NT2/D1 (cell line): ENCODE results near the gene CHIC2.

Source experiments
- DNase-seq: peaks from one replicate; pipeline ENCODE4 v3.0.0-alpha.2; 2011; ENCODE audit warnings: low read depth, low spot score
- H3K27me3 ChIP-seq: 2 replicates; pipeline ENCODE4 v1.6.0; 2011; ENCODE audit warnings: mild to moderate bottlenecking; ENCODE audit not compliant: insufficient read length, insufficient read depth
- H3K36me3 ChIP-seq: 2 replicates; pipeline ENCODE4 v1.6.1; 2011; ENCODE audit warnings: mild to moderate bottlenecking, low read length, mixed read lengths; ENCODE audit not compliant: insufficient read depth, insufficient read length
- H3K4me1 ChIP-seq: 2 replicates; pipeline ENCODE4 v1.5.1; 2011; ENCODE audit not compliant: insufficient read depth, insufficient read length
- H3K4me3 ChIP-seq: 2 replicates; pipeline ENCODE4 v1.5.1; 2011; ENCODE audit warnings: low read depth; ENCODE audit not compliant: insufficient read length
- H3K9ac ChIP-seq: 2 replicates; pipeline ENCODE4 v1.6.0; 2011; ENCODE audit warnings: low read depth; ENCODE audit not compliant: insufficient read length
- H3K9me3 ChIP-seq: 2 replicates; pipeline ENCODE4 v1.5.1; 2011; ENCODE audit warnings: mild to moderate bottlenecking, low read length; ENCODE audit not compliant: insufficient read depth
- SUZ12 ChIP-seq: IDR thresholded peaks from 2 replicates; pipeline ENCODE4 v1.6.1; 2011; ENCODE audit not compliant: insufficient read length, insufficient read depth; ENCODE audit errors: extremely low read depth
- YY1 ChIP-seq: IDR thresholded peaks from 2 replicates; pipeline ENCODE4 v1.6.1; 2011; ENCODE audit not compliant: insufficient read length, insufficient read depth
- ZNF274 ChIP-seq: IDR thresholded peaks from 2 replicates; pipeline ENCODE4 v1.6.1; 2011; ENCODE audit warnings: mild to moderate bottlenecking, low read depth, low read length

The CHIC2 gene

DNA sequence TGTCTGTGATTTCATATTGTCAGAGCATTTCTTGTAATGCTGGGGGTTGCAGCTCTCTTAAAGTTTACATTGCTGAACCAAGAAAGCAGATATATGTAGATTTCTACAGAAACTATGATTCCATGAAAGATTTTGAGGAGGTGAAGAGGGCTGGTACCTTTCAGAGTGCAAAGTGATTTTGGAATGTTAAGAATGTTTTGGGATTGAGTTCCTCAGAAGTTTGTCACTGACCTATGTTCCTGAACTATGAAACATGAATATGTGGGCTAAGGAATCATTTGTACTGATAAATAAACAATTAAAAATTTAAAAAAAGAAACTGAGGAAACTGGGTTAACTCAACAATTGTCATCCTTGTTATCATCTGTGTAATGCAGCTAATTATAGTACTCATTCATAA lies 12.3 kb upstream of the CHIC2 start:
- no peak overlapping the region for H3K9ac ChIP-seq
- H3K36me3 ChIP-seq = no peaks in the 10 kb centered on the region
- no peak overlapping the region for H3K4me3 ChIP-seq
- DNase-seq = no peak
- H3K27me3 ChIP-seq = no peaks in the 10 kb centered on the region
- H3K9me3 ChIP-seq = no peaks in the 10 kb centered on the region
- TF ChIP-seq ZNF274 = no peak
- TF ChIP-seq YY1 = no peak
- TF ChIP-seq SUZ12 = no peak
- H3K4me1 ChIP-seq = no peaks in the 10 kb centered on the region

DNA sequence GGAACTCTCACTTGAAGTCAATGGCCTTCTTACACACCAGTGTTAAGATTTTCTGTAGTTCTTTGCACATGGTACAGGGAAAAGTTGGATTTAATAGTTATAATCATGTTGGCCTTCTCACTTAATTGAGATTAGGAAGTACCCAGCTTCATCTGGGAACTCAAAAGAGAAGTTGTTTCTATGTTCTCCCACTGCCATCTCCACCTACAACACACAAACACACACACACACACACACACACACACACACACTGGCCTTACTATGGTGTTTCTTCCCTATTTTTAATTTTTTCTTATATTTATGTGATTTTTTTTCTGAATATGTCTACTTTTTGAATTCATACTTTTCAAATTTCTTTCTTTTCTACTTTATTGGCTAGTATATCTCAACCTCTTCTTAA lies 10.0 kb upstream of the CHIC2 start:
- no peaks in the 10 kb centered on the region for H3K27me3 ChIP-seq
- DNase-seq = no peak
- no peak overlapping the region for H3K4me3 ChIP-seq
- no peaks in the 10 kb centered on the region for H3K9me3 ChIP-seq
- no peak for TF ChIP-seq ZNF274
- TF ChIP-seq YY1 = no peak
- no peak for TF ChIP-seq SUZ12
- H3K4me1 ChIP-seq = no peaks in the 10 kb centered on the region
- no peak overlapping the region for H3K9ac ChIP-seq
- no peaks in the 10 kb centered on the region for H3K36me3 ChIP-seq

DNA sequence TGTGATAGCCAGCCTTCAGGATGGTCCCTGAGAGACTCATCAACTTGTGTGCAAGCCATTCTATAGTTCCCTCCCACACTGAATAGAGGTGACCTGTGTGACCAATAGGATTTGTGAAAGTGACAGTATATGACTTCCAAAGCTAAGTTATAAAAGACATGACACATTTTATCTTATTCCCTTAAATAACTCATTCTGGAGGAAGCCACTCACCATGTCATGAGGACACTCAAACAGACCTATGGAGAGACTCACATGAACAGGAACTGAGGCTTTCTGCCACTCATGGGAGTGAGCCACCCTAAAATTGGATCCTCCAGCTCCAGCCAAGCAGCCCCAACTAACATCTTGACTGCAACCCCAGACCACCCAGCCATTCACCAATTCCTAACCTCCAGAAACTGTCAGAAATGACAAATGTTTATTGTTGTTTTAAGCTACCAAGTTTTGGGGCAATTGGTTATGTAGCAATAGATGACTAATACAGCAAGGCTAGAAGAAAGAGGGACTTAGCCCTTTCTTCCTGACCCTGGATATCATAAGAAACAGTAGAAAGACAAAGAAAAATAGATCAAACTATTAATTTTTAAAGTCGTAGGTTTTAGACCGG lies 9.0 kb upstream of the CHIC2 start:
- no peak for DNase-seq
- no peaks in the 10 kb centered on the region for H3K36me3 ChIP-seq
- no peaks in the 10 kb centered on the region for H3K9me3 ChIP-seq
- no peaks in the 10 kb centered on the region for H3K27me3 ChIP-seq
- H3K4me3 ChIP-seq = no peak overlapping the region
- no peaks in the 10 kb centered on the region for H3K4me1 ChIP-seq
- H3K9ac ChIP-seq = no peak overlapping the region
- TF ChIP-seq ZNF274 = no peak
- TF ChIP-seq YY1 = no peak
- no peak for TF ChIP-seq SUZ12

DNA sequence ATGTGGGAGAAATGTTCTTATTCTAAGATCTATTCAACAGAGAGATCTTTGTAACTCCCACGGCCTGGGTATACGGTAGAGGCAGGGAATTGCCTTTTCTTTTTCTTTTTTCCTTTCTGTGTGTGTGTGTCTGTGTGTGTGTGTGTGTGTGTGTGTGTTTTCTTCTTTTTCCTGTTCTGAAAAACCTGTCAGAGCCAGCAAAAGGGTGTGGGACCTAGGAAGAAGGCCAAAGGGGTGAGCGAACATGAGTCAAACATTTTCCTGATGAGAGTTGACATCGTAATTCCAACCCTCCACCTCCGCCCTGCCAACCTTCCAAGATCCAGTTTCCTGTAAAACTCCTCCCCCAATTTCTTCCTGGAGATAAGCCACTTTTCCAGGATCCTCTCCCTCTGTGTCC lies 2.8 kb upstream of the CHIC2 start:
- no peaks in the 10 kb centered on the region for H3K36me3 ChIP-seq
- TF ChIP-seq YY1 (no peak), SUZ12 (no peak), ZNF274 (no peak)
- no peaks in the 10 kb centered on the region for H3K9me3 ChIP-seq
- no peak overlapping the region for H3K9ac ChIP-seq
- DNase-seq = no peak
- no peak overlapping the region for H3K4me3 ChIP-seq
- H3K4me1 ChIP-seq = no peaks in the 10 kb centered on the region
- peaks cover 8% of the 10 kb centered on the region for H3K27me3 ChIP-seq

DNA sequence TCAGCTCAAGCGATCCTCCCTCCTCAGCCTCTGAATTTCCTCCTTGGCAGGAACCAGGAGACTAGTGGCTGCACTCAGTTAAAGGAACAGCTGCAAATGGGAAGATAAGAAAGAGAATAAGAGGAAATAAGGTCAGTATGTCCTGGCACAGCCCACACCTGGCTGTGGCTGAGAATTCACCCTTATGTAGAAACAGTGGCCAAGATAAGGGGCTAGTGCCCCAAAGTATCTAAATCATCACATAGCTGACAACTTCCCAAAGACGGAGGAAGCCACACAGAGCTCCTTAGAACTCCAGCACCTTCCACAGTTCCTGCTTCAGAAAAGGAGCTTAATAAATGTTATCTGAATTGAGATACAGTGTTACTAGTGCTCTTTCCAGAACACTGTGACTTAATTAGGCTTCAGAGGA lies 2.3 kb upstream of the CHIC2 start:
- TF ChIP-seq YY1 (no peak), SUZ12 (no peak), ZNF274 (no peak)
- Histone ChIP-seq H3K9ac (no peak overlapping the region), H3K4me1 (no peaks in the 10 kb centered on the region), H3K4me3 (no peak overlapping the region), H3K9me3 (no peaks in the 10 kb centered on the region), H3K27me3 (peaks cover 8% of the 10 kb centered on the region), H3K36me3 (no peaks in the 10 kb centered on the region)
- no peak for DNase-seq

DNA sequence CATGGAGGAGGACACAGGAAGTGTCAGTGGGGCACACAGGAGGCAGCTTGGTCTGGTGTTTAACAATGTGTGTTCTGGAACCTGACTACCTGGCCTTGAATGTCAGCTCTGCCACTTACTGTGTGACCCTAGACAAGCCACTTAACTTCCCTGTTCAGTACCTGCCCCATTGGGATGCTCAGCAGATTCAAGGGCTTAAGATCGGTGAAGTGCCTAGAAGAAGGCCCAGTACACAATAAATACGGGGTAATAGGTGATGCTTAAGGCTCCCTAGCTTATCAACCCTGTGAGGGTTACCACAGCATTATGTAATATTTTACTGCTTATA lies 1.6 kb upstream of the CHIC2 start:
- H3K9me3 ChIP-seq = no peaks in the 10 kb centered on the region
- H3K9ac ChIP-seq = no peak overlapping the region
- H3K27me3 ChIP-seq = peaks cover 8% of the 10 kb centered on the region
- DNase-seq = no peak
- no peak for TF ChIP-seq YY1
- no peak for TF ChIP-seq ZNF274
- no peak for TF ChIP-seq SUZ12
- no peak overlapping the region for H3K4me3 ChIP-seq
- no peaks in the 10 kb centered on the region for H3K36me3 ChIP-seq
- H3K4me1 ChIP-seq = no peaks in the 10 kb centered on the region

DNA sequence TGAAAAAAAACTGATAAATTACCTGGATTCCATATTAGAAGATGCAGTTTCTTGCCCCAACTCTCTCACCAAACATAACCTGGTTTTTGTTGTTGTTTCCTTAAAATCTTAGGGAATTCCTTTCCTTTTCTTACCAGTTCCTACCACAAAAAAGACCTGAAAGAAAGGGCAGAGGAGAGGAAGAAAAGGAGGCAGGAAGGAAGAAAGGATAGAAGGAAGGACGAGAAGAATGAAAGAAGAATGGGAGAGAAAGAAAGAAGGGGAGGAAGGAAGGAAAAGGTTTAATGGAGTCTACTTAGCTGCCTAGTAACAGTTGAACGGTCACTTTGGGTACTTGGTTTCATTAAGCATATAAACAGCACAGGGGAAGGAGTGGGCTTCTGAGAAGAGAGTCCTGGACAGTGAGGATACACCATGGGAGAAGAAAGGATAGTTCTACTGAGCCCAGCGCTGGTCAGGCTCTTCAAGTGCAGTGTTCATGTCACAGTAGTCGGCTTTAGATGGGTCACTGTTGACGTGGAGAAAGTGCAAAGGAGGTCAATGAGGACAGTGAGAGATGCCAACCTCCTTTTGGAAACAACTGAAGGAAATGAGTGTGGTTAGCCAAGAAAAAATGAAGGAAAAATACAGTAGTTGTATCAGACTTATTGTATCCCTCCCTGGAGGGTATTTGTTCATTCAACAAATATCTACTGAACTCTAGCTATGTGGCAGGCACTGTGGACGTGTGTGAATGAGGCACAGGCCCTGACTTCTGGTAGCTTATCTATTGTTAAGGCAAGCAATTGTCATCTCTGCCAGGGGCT lies 1.1 kb upstream of the CHIC2 start:
- Histone ChIP-seq H3K4me3 (no peak overlapping the region), H3K9ac (no peak overlapping the region), H3K4me1 (no peaks in the 10 kb centered on the region), H3K9me3 (no peaks in the 10 kb centered on the region), H3K27me3 (peaks cover 8% of the 10 kb centered on the region), H3K36me3 (no peaks in the 10 kb centered on the region)
- no peak for TF ChIP-seq ZNF274
- no peak for DNase-seq
